HL-60 (cell line): ENCODE results near the gene MAGI2.

Experiments used
- DNase-seq, 2 experiments: peaks; one replicate each; pipeline ENCODE4 v3.0.0-alpha.2; 2010 to 2020; ENCODE audit warnings: low read depth in 1 of 2, low spot score in 1 of 2
- H3K27ac ChIP-seq: fragments of 250-450 bp; sonication (Bioruptor Pico); replicated peaks from 2 replicates; pipeline ENCODE4 v1.5.1; 2020; ENCODE audit warnings: mild to moderate bottlenecking, moderate library complexity
- H3K27me3 ChIP-seq: fragments of 250-450 bp; sonication (Bioruptor Pico); 2 replicates; pipeline ENCODE4 v1.5.1; 2021; ENCODE audit warnings: mild to moderate bottlenecking, moderate library complexity; ENCODE audit not compliant: insufficient read depth, poor library complexity, severe bottlenecking
- H3K4me3 ChIP-seq: replicated peaks from 2 replicates; pipeline ENCODE4 v1.5.1; 2011; ENCODE audit warnings: mild to moderate bottlenecking, control low read depth, low read length; ENCODE audit not compliant: insufficient read depth
- CTCF ChIP-seq: IDR thresholded peaks from one replicate; pipeline ENCODE4 v1.5.1; 2011; ENCODE audit warnings: low read length, control low read depth, inconsistent platforms; ENCODE audit not compliant: insufficient read depth
- GABPA ChIP-seq: IDR thresholded peaks from 2 replicates; pipeline ENCODE4 v1.6.1; 2012; ENCODE audit warnings: low read depth
- POLR2AphosphoS5 ChIP-seq: IDR thresholded peaks from 2 replicates; pipeline ENCODE4 v1.6.1; 2012; ENCODE audit warnings: low read depth
- SPI1 ChIP-seq: IDR thresholded peaks from 2 replicates; pipeline ENCODE4 v1.6.1; 2012; ENCODE audit warnings: low read depth, mild to moderate bottlenecking, borderline replicate concordance
- TF ChIP-seq, protein P1 (sequence below): IDR thresholded peaks from 2 replicates; pipeline ENCODE4 v1.6.1; 2012; ENCODE audit warnings: low read depth; ENCODE audit not compliant: insufficient replicate concordance

Gene MAGI2

GRCh38 chr7:79137942-79138341 is 315.5 kb downstream of the MAGI2 start:
- Histone ChIP-seq H3K27me3 (no peaks in the 10 kb centered on the region), H3K27ac (no peak overlapping the region), H3K4me3 (no peak overlapping the region)
- TF ChIP-seq SPI1 (no peak), CTCF (no peak), GABPA (no peak)
- DNase-seq, result no peak

DNA sequence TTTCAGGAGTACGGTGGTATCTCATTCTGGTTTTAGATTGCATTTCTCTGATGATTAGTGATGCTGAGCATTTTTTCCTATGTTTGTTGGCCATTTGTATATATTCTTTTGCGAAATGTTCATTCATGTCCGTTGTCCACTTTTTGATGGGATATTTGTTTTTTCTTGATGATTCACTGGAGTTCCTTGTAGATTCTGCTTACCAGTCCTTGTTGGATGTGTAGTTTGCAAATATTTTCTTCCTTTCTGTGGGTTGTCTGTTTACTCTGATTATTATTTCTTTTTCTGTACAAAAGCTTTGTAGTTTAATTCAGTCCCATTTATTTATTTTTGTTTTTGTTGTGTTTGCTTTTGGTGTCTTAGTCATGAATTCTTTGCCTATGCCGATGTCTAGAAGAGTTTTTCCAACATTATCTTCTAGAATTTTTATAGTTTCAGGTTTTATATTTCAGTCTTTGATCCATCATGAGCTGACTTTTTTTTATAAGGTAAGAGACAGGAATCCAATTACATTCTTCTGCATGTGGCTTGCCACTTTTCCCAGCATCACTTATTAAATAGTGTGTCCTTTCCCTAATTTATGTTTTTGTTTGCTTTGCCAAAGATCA is 320.5 kb downstream of the MAGI2 start:
- TF ChIP-seq POLR2AphosphoS5 (no peak), SPI1 (no peak), GABPA (no peak), CTCF (no peak)
- TF ChIP-seq, protein P1, sequence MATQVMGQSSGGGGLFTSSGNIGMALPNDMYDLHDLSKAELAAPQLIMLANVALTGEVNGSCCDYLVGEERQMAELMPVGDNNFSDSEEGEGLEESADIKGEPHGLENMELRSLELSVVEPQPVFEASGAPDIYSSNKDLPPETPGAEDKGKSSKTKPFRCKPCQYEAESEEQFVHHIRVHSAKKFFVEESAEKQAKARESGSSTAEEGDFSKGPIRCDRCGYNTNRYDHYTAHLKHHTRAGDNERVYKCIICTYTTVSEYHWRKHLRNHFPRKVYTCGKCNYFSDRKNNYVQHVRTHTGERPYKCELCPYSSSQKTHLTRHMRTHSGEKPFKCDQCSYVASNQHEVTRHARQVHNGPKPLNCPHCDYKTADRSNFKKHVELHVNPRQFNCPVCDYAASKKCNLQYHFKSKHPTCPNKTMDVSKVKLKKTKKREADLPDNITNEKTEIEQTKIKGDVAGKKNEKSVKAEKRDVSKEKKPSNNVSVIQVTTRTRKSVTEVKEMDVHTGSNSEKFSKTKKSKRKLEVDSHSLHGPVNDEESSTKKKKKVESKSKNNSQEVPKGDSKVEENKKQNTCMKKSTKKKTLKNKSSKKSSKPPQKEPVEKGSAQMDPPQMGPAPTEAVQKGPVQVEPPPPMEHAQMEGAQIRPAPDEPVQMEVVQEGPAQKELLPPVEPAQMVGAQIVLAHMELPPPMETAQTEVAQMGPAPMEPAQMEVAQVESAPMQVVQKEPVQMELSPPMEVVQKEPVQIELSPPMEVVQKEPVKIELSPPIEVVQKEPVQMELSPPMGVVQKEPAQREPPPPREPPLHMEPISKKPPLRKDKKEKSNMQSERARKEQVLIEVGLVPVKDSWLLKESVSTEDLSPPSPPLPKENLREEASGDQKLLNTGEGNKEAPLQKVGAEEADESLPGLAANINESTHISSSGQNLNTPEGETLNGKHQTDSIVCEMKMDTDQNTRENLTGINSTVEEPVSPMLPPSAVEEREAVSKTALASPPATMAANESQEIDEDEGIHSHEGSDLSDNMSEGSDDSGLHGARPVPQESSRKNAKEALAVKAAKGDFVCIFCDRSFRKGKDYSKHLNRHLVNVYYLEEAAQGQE, result no peak
- DNase-seq, result no peak
- no peaks in the 10 kb centered on the region for H3K27me3 ChIP-seq
- no peak overlapping the region for H3K27ac ChIP-seq
- H3K4me3 ChIP-seq, result no peak overlapping the region

DNA sequence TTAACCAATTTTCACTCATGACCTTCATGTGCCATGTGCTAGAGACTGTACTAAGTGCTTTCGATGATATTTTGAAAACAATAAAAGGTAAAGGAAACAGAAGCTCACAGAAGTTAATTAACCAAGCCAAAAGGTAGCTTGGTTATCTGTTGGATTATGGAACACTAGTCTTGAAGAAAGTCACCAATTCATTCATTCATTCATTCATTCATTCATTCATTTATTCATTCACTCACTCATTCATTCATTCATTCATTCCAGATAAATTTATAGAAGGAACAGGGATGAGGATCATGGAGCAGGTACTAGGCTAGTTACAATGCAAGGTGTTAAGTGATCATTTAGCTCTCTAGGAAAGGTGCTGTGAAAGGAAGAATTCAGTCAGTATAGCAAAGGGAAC is 322.8 kb downstream of the MAGI2 start:
- Histone ChIP-seq H3K4me3 (no peak overlapping the region), H3K27ac (no peak overlapping the region), H3K27me3 (no peaks in the 10 kb centered on the region)
- no peak for DNase-seq
- TF ChIP-seq GABPA (no peak), SPI1 (no peak), POLR2AphosphoS5 (no peak), CTCF (no peak)
- TF ChIP-seq, protein P1, result no peak

DNA sequence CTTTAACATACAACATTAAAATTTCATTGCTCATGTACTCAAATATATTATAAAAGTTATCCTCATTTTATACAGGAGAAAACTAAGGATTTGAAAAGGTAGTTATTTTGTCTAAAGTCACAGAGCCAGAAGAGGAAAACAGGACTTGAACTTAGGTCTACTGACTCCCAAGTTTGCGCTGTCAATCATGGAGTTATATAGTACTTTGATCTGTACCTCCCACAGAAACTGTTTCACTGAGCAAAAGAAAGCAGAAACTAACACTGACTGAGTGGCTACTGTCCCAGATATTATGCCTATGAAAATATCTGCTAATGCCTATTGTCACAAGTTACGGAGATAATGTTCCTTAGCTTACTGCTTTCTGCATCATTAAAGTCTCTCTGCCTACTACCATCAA is 329.1 kb downstream of the MAGI2 start:
- H3K27me3 ChIP-seq, result no peaks in the 10 kb centered on the region
- H3K4me3 ChIP-seq, result no peak overlapping the region
- H3K27ac ChIP-seq, result no peak overlapping the region
- TF ChIP-seq GABPA (no peak), CTCF (no peak), POLR2AphosphoS5 (no peak), SPI1 (no peak)
- TF ChIP-seq, protein P1, result no peak
- DNase-seq, result no peak
